Stromal cell of bone marrow (primary cell): ENCODE results near the gene NAB1.

Experiments used
- DNase-seq: peaks from one replicate; pipeline ENCODE4 v3.0.0-alpha.2; 2012; ENCODE audit warnings: low read depth

Gene NAB1

GRCh38 chr2:190716176-190716807 lies 67.4 kb downstream of the NAB1 start:
- no peak for DNase-seq

GRCh38 chr2:190717306-190717705 lies 68.4 kb downstream of the NAB1 start:
- DNase-seq = no peak

- DNase-seq = no peak
Measured at GRCh38 chr2:190717764-190718651, 69.1 kb downstream of the NAB1 start.

- no peak for DNase-seq
Measured at GRCh38 chr2:190718652-190719526, 70.0 kb downstream of the NAB1 start.

GRCh38 chr2:190720276-190720675 lies 71.4 kb downstream of the NAB1 start:
- DNase-seq = no peak

GRCh38 chr2:190720691-190721090 lies 71.8 kb downstream of the NAB1 start:
- DNase-seq = no peak

- no peak for DNase-seq
Measured at GRCh38 chr2:190722061-190722759, 73.3 kb downstream of the NAB1 start.

GRCh38 chr2:190722835-190723234 lies 74.0 kb downstream of the NAB1 start:
- no peak for DNase-seq

- DNase-seq = peak; percentile 49
Measured at GRCh38 chr2:190723397-190724090, 74.7 kb downstream of the NAB1 start.

- no peak for DNase-seq
Measured at GRCh38 chr2:190726255-190726654, 77.4 kb downstream of the NAB1 start.

- no peak for DNase-seq
Measured at GRCh38 chr2:190736355-190736754, 87.5 kb downstream of the NAB1 start.

GRCh38 chr2:190740449-190740848 lies 91.6 kb downstream of the NAB1 start:
- DNase-seq = no peak
